Activated CD4-positive, alpha-beta memory T cell treated with anti-CD3 and anti-CD28 coated beads, Interleukin-2, amount 10 ng/mL, durations not matched to agents 7 days and 5 days (primary cell): ENCODE results near the gene CORO6. TPM values are rescaled to one million over a fixed set of nuclear protein-coding genes. Genes with fewer than 3 reads are reported as not detected.
A peak's percentile ranks its signal among the peaks of the same experiment; 100 is the strongest.

Experiments
- CTCF ChIA-PET: fragments of 350-600 bp; sonication (Branson Sonifier 250); formaldehyde crosslinking; loops from one replicate; lab custom pipeline; 2021; ENCODE audit warnings: antibody characterized with exemption, inconsistent platforms; lab: Charles Lee
- POLR2A ChIA-PET: fragments of 350-600 bp; sonication (Branson Sonifier 250); formaldehyde crosslinking; loops from one replicate; lab custom pipeline; 2021; ENCODE audit warnings: antibody characterized with exemption; lab: Charles Lee
- DNase-seq: peaks from one replicate; pipeline ENCODE4 v3.0.0-alpha.2; 2020
- H3K27ac Mint-ChIP-seq: one replicate; pipeline ENCODE4 v1.8.0; 2021; ENCODE audit warnings: mild to moderate bottlenecking, mixed read lengths
- H3K27me3 Mint-ChIP-seq: one replicate; pipeline ENCODE4 v1.8.0; 2021; ENCODE audit warnings: mixed read lengths
- H3K36me3 Mint-ChIP-seq: one replicate; pipeline ENCODE4 v1.8.0; 2021; ENCODE audit warnings: low read depth, mixed read lengths
- H3K4me1 Mint-ChIP-seq: one replicate; pipeline ENCODE4 v1.8.0; 2021; ENCODE audit warnings: mixed read lengths
- H3K4me3 Mint-ChIP-seq: one replicate; pipeline ENCODE4 v1.8.0; 2021; ENCODE audit warnings: mild to moderate bottlenecking, mixed read lengths
- H3K9me3 Mint-ChIP-seq: one replicate; pipeline ENCODE4 v1.8.0; 2021; ENCODE audit warnings: mixed read lengths
- total RNA-seq, 2 experiments: library from RNA; stranded (reverse); gene quantifications; one replicate each; pipeline ENCODE4 v1.2.3, GENCODE V29; 2021

The CORO6 gene
- total RNA-seq, 2 experiments from 2014 or later: 5.3 to 5.6 TPM

DNA sequence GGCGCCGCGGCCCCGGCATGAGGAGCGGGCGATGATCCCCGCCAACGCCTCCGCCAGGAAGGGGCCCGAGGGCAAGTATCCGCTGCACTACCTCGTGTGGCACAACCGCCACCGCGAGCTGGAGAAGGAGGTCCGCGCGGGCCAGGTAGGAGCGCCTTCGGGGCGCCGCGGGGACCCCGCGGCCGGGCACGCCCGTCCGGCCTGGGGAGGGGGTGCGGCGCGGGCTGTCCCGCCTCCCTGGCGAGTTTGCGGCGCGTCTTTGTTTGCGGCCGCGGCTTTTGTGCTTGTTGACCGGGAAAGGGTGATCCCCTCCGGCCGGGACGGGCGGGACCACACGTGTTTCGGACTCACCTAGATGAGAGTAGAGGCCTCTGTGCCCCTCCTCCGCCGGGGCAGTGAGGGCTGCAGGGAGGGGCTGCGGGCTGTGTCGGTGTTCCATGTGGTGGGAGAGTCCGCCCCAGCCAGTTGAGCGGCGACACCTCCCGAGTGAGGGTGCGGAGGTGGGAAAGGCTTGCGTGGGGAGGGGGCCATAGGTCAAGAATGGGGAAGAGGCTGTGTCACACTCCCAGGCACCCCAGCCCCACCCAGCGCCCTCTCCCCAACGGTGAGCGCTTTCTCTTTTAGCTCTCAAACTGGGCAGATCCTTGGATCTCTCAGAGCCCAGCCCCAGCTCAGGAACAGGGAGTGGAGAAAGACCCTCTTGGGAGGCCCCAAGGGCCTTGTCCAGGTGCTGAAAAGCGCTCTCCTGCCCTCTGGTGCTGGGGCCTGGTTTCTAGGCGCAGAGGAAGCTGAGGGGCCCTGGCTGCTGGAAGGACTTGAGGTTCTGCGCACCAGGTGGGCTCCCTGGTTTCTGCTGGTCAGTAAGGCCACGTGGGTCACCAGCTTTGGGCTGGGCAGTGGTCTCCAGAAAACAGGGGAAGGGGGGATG lies 28.9 kb downstream of the CORO6 start:
- no peak overlapping the region for H3K27ac Mint-ChIP-seq
- H3K4me1 Mint-ChIP-seq: peaks cover 41% of the 10 kb centered on the region
- H3K9me3 Mint-ChIP-seq: no peaks in the 10 kb centered on the region
- no peaks in the 10 kb centered on the region for H3K36me3 Mint-ChIP-seq
- CTCF ChIA-PET: interaction anchor here (0.6 to 4.8 kb wide), 8 partner anchors 13 to 738 kb away, joined by 3 to 75 read pairs (median 4); no protein-coding TSS in a partner anchor
- H3K4me3 Mint-ChIP-seq: peak overlapping the region; percentile 70
- H3K27me3 Mint-ChIP-seq: no peaks in the 10 kb centered on the region
- POLR2A ChIA-PET: interaction anchor here (0.8 to 4.5 kb wide), 7 partner anchors 14 to 337 kb away, joined by 3 to 89 read pairs (median 5); partner anchors contain the start of genes ABHD15, CORO6 and TP53I13
- DNase-seq: no peak

DNA sequence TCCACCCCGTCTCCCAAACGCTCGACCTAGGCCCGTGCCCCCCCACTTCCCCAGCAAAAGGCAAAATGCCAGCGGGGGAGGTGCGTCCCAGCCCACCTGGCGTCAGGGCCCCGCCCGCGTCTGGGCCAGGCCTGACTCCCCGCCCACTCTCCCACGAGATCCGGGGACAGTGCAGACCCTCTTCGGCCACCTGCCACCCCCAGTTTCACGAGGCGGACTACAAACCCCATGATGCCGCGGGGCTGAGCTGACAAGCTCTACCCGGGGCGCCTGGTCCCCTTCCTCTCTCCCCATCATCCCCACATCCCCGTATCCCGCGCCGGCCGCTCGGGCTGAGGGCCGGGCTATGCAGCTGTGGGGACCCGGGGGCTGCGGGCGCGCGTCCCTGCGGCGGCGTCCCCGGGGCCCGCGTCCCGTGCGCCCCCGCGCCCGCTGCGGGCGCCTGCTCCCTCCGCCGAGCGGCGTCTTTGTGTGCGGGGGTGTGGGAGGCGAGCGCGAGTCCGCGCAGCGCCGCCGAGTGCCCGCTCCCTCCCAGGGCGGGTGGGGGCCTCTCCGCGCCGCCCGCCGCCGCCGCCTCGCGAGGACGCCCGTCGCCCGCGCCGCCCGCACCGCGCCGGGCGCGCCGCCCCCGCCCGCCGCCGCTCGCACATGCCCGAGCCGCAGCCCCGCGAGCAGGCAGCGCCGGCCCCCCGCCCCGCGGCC lies 29.7 kb downstream of the CORO6 start, which contains the start of gene ANKRD13B:
Gene ANKRD13B (plus strand): TSS at position 283 of the 702 bp plus-strand sequence. CDS start 490 bp downstream, outside the sequence.
- Mint-ChIP-seq H3K4me1 (peaks cover 44% of the 10 kb centered on the region), H3K27me3 (no peaks in the 10 kb centered on the region), H3K9me3 (no peaks in the 10 kb centered on the region), H3K27ac (no peak within 1 kb of the TSS), H3K4me3 (peak within 1 kb of the TSS; percentile 70), H3K36me3 (no peaks in the 10 kb centered on the region)
- POLR2A ChIA-PET: interaction anchor here (0.9 to 4.5 kb wide), 6 partner anchors 13 to 338 kb away, joined by 3 to 89 read pairs (median 9); partner anchors contain the start of genes ABHD15 and TP53I13
- peak; percentile 50 for DNase-seq
- CTCF ChIA-PET: interaction anchor here (0.7 to 4.8 kb wide), 12 partner anchors 12 to 223 kb away, joined by 3 to 75 read pairs (median 6); no protein-coding TSS in a partner anchor

DNA sequence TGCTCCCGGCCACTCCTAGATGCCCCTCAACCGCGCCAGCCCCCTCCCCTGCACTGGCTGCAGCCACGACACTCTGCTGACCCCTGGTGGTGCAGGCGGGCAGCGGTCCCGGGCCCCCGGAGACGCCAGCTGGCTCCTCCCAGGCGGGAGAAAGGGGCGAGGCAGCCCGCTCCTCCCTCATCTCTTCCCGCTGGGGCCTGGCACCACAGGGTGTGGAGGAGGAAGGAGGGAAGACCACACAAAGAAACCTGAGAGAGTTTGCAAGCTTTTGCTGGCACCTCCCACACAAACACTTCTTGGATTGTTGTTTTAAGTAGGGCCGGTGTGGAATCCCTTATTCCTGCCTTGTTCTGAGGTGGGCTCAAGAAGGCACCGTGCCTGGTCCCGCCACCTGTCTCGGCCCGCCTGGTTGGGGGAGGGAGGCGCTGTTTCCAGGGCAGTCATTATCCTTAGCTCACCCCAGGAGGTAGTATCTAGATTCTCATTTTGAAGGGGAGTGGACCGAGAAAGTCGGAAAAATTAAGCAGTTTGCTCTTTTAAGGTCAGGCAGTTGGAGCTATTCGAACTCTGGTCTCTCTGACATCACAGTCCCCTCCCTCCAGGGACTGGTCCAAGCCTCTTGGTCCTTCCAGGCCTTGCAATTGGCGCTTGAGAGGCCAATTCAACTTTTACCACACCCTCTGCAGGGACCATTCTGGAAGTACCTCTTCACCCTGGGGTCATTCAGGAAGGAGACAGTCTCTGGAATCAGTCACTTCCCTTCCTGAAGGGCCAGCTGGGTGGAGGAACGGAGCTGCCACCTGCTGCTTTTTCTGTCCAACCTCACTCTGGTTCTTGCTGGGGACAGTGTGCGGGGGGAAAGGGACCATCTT lies 30.7 kb downstream of the CORO6 start:
- POLR2A ChIA-PET: interaction anchor here (0.7 to 4.5 kb wide), 10 partner anchors 10 to 1188 kb away, joined by 3 to 89 read pairs (median 4); partner anchors contain the start of genes ABHD15, SSH2 and TP53I13
- CTCF ChIA-PET: interaction anchor here (0.7 to 4.8 kb wide), 22 partner anchors 11 to 502 kb away, joined by 3 to 75 read pairs (median 4); no protein-coding TSS in a partner anchor
- DNase-seq: peak; percentile 83
- H3K27ac Mint-ChIP-seq: peak overlapping the region; percentile 59
- no peaks in the 10 kb centered on the region for H3K27me3 Mint-ChIP-seq
- H3K4me1 Mint-ChIP-seq: peaks cover 54% of the 10 kb centered on the region
- peak overlapping the region; percentile 68 for H3K4me3 Mint-ChIP-seq
- no peaks in the 10 kb centered on the region for H3K36me3 Mint-ChIP-seq
- H3K9me3 Mint-ChIP-seq: no peaks in the 10 kb centered on the region

DNA sequence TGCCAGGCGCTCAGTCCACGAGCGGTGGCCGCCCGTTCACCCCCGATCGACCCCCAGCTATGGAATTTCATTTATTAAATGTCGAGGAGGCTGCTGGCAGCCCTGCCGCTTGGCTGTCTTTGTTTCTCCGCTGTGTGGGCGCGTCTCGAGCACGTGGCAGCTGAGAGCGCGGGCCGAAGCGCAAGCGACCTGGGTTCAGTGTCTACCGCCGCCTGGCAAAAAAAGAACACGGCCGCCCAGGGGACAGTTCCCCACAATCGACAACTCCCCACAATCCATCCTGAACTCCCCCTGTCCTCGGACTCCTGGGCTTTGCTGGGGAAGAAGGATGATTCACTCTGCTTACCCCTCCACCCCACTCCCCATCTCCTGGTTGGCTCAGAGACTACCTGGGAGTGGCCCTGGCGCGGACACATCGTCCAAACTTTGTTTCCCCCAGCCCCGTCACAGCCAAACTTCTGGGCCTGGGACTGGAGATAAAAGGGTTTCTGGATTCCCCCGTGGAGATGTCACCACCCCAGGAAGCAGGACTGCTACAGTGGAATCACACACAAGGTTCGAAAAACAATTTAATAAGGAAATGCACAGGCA lies 31.5 kb downstream of the CORO6 start:
- DNase-seq: no peak
- ChIA-PET POLR2A (interaction anchor here (1.1 to 4.5 kb wide), 6 partner anchors 9 to 339 kb away, joined by 3 to 89 read pairs (median 9); partner anchors contain the start of genes ABHD15, SSH2 and TP53I13), CTCF (interaction anchor here (0.7 to 4.8 kb wide), 21 partner anchors 10 to 502 kb away, joined by 3 to 75 read pairs (median 4); partner anchors contain the start of genes ABHD15 and TP53I13)

DNA sequence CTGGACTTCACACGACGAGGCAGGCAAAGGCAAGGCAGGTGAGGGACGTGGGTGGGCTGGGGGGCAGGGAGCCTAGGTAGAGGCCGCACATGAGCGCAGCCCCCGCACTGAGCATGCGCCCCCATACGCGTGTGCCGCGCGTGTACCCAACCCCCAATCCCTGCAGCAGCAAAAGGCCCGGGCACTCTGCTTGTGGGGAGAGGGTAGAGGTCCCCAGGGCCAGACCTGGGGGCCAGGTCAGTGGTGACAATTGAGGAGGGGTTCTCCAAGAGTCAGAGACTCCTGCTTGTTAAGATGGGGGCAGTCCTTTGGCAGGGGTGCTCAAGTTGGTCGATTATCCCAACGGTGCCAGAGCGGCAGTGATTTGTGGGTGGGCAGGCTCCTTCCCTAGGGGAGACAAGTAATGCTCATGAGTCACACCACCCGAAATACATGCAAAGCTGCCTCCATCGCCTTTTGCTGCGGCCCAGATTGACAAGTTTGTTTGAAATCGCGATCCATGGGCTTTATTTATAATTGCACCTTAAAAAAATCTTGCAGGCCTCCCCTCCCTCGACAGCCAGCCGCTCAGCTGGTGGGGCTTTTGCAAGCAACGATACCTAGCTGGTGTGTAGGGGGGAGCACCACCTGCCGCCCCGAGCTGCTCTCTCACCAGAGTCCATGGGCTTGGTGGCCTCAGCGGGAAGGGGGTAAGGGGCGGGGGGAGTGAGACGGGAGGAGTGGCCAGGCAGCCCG lies 32.1 kb downstream of the CORO6 start:
- H3K9me3 Mint-ChIP-seq: no peaks in the 10 kb centered on the region
- H3K27ac Mint-ChIP-seq: peak overlapping the region; percentile 84
- POLR2A ChIA-PET: interaction anchor here (1.1 to 4.5 kb wide), 6 partner anchors 8 to 339 kb away, joined by 3 to 89 read pairs (median 9); partner anchors contain the start of genes ABHD15, SSH2 and TP53I13
- no peak for DNase-seq
- peaks cover 65% of the 10 kb centered on the region for H3K4me1 Mint-ChIP-seq
- CTCF ChIA-PET: interaction anchor here (0.7 to 4.8 kb wide), 12 partner anchors 10 to 476 kb away, joined by 3 to 75 read pairs (median 4); partner anchors contain the start of genes ABHD15 and TP53I13
- peak overlapping the region; percentile 77 for H3K4me3 Mint-ChIP-seq
- H3K36me3 Mint-ChIP-seq: no peaks in the 10 kb centered on the region
- no peaks in the 10 kb centered on the region for H3K27me3 Mint-ChIP-seq

More for the DNA sequence above, 31.5 kb downstream of the CORO6 start:
- H3K4me1 Mint-ChIP-seq: peaks cover 60% of the 10 kb centered on the region
- H3K27ac Mint-ChIP-seq: peak overlapping the region; percentile 59
- no peaks in the 10 kb centered on the region for H3K36me3 Mint-ChIP-seq
- no peaks in the 10 kb centered on the region for H3K9me3 Mint-ChIP-seq
- no peaks in the 10 kb centered on the region for H3K27me3 Mint-ChIP-seq
- H3K4me3 Mint-ChIP-seq: peak overlapping the region; percentile 47

DNA sequence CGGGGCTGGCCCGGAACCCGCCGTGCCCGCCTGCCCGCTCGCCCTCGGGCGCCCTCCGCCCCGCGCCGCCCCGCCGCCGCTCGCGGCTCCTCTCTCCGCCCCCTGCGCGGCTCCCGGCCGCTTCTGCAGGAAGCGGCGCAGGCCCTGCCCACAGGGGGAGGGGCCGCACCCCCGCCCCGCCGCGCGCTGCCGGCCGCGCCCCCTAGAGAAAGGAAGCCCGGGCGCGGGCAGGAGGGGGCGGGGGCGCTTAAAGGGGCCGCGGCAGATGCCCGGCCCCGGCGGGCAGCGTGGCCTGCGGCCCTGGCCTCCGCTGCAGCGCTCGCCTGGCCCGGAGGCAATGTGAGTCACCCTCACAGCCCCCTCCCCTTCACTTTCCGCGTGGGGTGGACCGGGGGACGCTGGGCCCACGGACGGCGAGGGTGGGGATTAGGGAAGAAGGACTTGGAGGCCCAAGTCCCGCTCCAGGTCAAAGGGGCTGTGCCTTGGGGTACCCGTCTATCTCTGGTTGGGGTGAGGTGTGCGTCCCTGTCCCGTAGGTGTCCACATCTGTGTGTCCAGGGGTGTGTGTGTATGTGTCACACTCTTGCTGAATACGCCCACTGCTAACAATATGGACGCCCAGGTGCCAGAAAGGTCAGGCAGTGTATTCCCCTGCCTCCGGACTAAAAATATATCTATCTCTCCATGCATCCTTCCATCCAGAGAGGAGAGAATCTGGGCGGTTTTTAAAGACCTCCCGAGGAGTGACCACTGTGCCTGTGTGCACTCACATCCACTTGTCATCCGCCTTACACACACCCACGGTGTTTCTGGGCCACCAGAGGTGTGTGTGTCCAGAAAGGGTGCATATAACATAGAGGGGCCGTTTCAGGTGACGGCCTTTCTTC lies 32.9 kb downstream of the CORO6 start, which contains the start of gene GIT1:
Gene GIT1 (minus strand): TSS at position 125 of the 887 bp plus-strand sequence. CDS start 270 bp downstream, outside the sequence.
- DNase-seq: peak; percentile 88
- ChIA-PET POLR2A (interaction anchor here (1.4 to 4.9 kb wide), 5 partner anchors 17 to 341 kb away, joined by 7 to 61 read pairs (median 24); partner anchors contain the start of genes ABHD15, SSH2 and TP53I13), CTCF (interaction anchor here (2.7 to 4.8 kb wide), 5 partner anchors 9 to 220 kb away, joined by 8 to 75 read pairs (median 22); no protein-coding TSS in a partner anchor)
- Mint-ChIP-seq H3K4me3 (peak within 1 kb of the TSS; percentile 97), H3K9me3 (no peaks in the 10 kb centered on the region), H3K4me1 (peaks cover 72% of the 10 kb centered on the region), H3K27me3 (no peaks in the 10 kb centered on the region), H3K36me3 (no peaks in the 10 kb centered on the region), H3K27ac (peak within 1 kb of the TSS; percentile 86)

DNA sequence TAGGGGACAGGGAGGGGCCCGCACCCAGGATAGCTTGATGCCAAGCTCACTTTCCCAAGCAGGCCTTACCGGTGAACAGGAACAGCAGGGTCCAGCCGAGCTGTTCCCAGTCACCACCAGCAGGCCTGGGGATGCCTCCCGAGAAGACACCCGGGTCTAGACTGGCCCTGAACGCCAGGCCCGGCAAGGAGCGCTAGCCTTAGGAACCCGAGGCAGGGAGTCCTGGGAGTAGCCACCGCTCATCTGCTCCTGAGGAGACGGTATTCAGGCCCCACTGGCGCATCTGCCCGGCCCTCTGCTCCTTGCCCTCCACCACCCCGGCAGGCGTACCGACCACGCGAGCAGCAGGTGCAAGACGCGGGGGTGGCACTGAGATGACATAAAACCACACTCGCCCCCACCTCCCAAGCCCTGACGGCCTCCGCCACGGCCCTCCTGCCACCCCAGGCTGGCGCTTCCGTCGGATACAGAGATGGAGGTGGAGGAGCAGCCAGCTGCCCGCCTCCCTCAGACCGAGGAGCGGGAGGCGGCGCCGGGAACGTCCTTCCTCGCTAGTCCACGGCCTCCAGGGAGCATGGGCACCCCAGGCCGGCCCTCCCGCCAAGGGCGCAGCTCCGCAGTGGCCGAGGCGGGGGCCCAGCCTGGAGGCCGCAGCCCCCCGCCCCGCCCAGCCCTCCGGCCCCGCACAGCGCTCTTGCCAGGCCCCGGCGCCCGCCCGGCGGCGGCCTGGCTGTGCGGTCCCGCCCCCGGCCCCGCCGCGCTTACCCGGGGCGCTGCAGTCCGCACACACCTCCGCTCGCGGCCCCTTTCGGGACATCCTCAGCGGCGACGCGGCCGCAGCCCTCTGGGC lies 33.9 kb downstream of the CORO6 start:
- H3K36me3 Mint-ChIP-seq: peaks cover 1% of the 10 kb centered on the region
- peak overlapping the region; percentile 86 for H3K27ac Mint-ChIP-seq
- POLR2A ChIA-PET: interaction anchor here (0.9 to 4.9 kb wide), 8 partner anchors 12 to 342 kb away, joined by 3 to 61 read pairs (median 6); partner anchors contain the start of genes ABHD15, SSH2 and TP53I13
- DNase-seq: peak; percentile 53
- H3K4me3 Mint-ChIP-seq: peak overlapping the region; percentile 97
- H3K27me3 Mint-ChIP-seq: no peaks in the 10 kb centered on the region
- CTCF ChIA-PET: interaction anchor here (0.6 to 2.7 kb wide), 8 partner anchors 10 to 325 kb away, joined by 3 to 19 read pairs (median 4); no protein-coding TSS in a partner anchor
- H3K4me1 Mint-ChIP-seq: peaks cover 74% of the 10 kb centered on the region
- no peaks in the 10 kb centered on the region for H3K9me3 Mint-ChIP-seq

DNA sequence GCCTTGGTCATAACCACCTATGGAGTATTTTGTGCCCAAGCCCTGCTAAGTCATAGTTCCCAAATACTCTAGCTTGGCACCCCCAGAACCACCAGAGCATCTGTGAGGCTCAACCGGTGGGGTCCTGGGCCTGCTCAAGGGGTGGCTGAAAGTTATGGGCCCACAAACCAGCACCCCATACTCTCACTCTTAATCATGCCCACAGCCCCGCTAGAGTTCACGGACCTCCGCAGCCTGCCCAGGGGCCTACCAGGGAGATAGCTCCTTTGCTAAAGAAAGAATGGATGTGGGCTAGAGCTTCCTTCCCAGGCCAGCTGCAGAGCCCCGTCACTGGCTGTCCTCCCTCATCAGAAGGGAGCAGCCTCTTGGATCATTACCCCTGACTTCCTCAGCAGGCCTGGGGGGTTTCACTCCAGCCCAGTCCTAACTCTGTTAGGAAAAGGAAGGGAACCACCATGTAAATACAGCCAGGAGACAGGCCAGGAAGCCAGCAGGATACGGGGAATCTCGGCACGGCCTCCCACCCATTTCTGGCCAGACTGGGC lies 34.6 kb downstream of the CORO6 start:
- peaks cover 80% of the 10 kb centered on the region for H3K4me1 Mint-ChIP-seq
- CTCF ChIA-PET: interaction anchor here (0.6 to 2.7 kb wide), 8 partner anchors 9 to 326 kb away, joined by 3 to 19 read pairs (median 4); no protein-coding TSS in a partner anchor

More for the DNA sequence above, 34.6 kb downstream of the CORO6 start:
- Mint-ChIP-seq H3K36me3 (peaks cover 8% of the 10 kb centered on the region), H3K9me3 (no peaks in the 10 kb centered on the region), H3K4me3 (peak overlapping the region; percentile 97), H3K27ac (peak overlapping the region; percentile 86), H3K27me3 (no peaks in the 10 kb centered on the region)
- POLR2A ChIA-PET: interaction anchor here (0.9 to 4.9 kb wide), 8 partner anchors 11 to 343 kb away, joined by 3 to 61 read pairs (median 6); partner anchors contain the start of genes ABHD15, SSH2 and TP53I13
- DNase-seq: no peak
